KMS-11 (cell line): ENCODE results near the gene TMEM43.

Source experiments
- H2AFZ ChIP-seq: fragments of 200-600 bp; sonication (generic); 2 replicates; pipeline ENCODE4 v1.6.1; 2016; ENCODE audit warnings: antibody characterized with exemption, mixed run types, low read depth
- H3K27ac ChIP-seq: fragments of 200-600 bp; sonication (generic); 2 replicates; pipeline ENCODE4 v1.6.1; 2016; ENCODE audit warnings: mild to moderate bottlenecking, mixed run types
- H3K27me3 ChIP-seq: fragments of 200-600 bp; sonication (generic); 2 replicates; pipeline ENCODE4 v1.6.1; 2017; ENCODE audit warnings: mild to moderate bottlenecking, low read depth, mixed run types, moderate library complexity; ENCODE audit not compliant: insufficient read depth
- H3K36me3 ChIP-seq: fragments of 200-600 bp; sonication (generic); 2 replicates; pipeline ENCODE4 v1.6.1; 2017; ENCODE audit warnings: mild to moderate bottlenecking, mixed run types; ENCODE audit not compliant: insufficient read depth
- H3K4me1 ChIP-seq: fragments of 200-600 bp; sonication (generic); 2 replicates; pipeline ENCODE4 v1.6.1; 2016; ENCODE audit warnings: mild to moderate bottlenecking, low read depth, mixed run types; ENCODE audit not compliant: poor library complexity, severe bottlenecking
- H3K4me2 ChIP-seq: fragments of 200-600 bp; sonication (generic); 2 replicates; pipeline ENCODE4 v1.7.0; 2016; ENCODE audit warnings: mild to moderate bottlenecking, mixed run types
- H3K4me3 ChIP-seq: fragments of 200-600 bp; sonication (generic); IDR thresholded peaks from 2 replicates; pipeline ENCODE4 v1.6.1; 2017; ENCODE audit warnings: low read depth, low read length, mixed read lengths; ENCODE audit not compliant: insufficient read depth
- H3K79me2 ChIP-seq: fragments of 200-600 bp; sonication (generic); 2 replicates; pipeline ENCODE4 v1.6.1; 2016; ENCODE audit warnings: low read depth, mixed run types; ENCODE audit not compliant: insufficient read depth
- H3K9ac ChIP-seq: fragments of 200-600 bp; sonication (generic); 2 replicates; pipeline ENCODE4 v1.6.1; 2016; ENCODE audit warnings: mild to moderate bottlenecking, mixed run types
- H4K20me1 ChIP-seq: fragments of 200-600 bp; sonication (generic); 2 replicates; pipeline ENCODE4 v1.6.1; 2016; ENCODE audit warnings: mild to moderate bottlenecking, mixed run types; ENCODE audit not compliant: insufficient read depth
- CTCF ChIP-seq: fragments of 200-600 bp; sonication (generic); conservative IDR thresholded peaks from 2 replicates; pipeline ENCODE4 v1.6.1; 2017; ENCODE audit warnings: low read depth, mild to moderate bottlenecking, antibody characterized with exemption, low read length, moderate library complexity, mixed read lengths

TMEM43 gene

GRCh38 chr3:14132689-14133088, 7.8 kb downstream of the TMEM43 start:
- Histone ChIP-seq H3K4me1 (no peaks in the 10 kb centered on the region), H3K27me3 (no peaks in the 10 kb centered on the region), H3K9ac (no peak overlapping the region), H3K36me3 (no peaks in the 10 kb centered on the region), H3K27ac (no peak overlapping the region), H3K4me3 (no peak overlapping the region), H3K79me2 (peaks cover 9% of the 10 kb centered on the region; the same call in 1 of the 2 replicates), H3K4me2 (no peak overlapping the region), H2AFZ (no peak overlapping the region), H4K20me1 (no peaks in the 10 kb centered on the region)
- no peak for TF ChIP-seq CTCF

GRCh38 chr3:14133188-14133800, 8.4 kb downstream of the TMEM43 start:
- no peaks in the 10 kb centered on the region for H3K4me1 ChIP-seq
- TF ChIP-seq CTCF = no peak
- no peaks in the 10 kb centered on the region for H3K27me3 ChIP-seq
- no peak overlapping the region for H3K27ac ChIP-seq
- no peak overlapping the region for H3K4me2 ChIP-seq
- H3K79me2 ChIP-seq = peaks cover 6% of the 10 kb centered on the region; the same call in 1 of the 2 replicates
- H3K9ac ChIP-seq = no peak overlapping the region
- H3K36me3 ChIP-seq = no peaks in the 10 kb centered on the region
- H4K20me1 ChIP-seq = no peaks in the 10 kb centered on the region
- H2AFZ ChIP-seq = no peak overlapping the region
- no peak overlapping the region for H3K4me3 ChIP-seq

GRCh38 chr3:14133876-14134275, 9.0 kb downstream of the TMEM43 start:
- Histone ChIP-seq H3K4me1 (no peaks in the 10 kb centered on the region), H2AFZ (no peak overlapping the region), H3K36me3 (no peaks in the 10 kb centered on the region), H3K9ac (no peak overlapping the region), H3K4me2 (no peak overlapping the region), H3K27ac (no peak overlapping the region), H4K20me1 (no peaks in the 10 kb centered on the region), H3K27me3 (no peaks in the 10 kb centered on the region), H3K4me3 (no peak overlapping the region), H3K79me2 (peaks cover under 1% of the 10 kb centered on the region; the same call in 1 of the 2 replicates)
- no peak for TF ChIP-seq CTCF

- Histone ChIP-seq H2AFZ (no peak overlapping the region), H4K20me1 (no peaks in the 10 kb centered on the region), H3K4me2 (no peak overlapping the region), H3K4me3 (no peak overlapping the region), H3K79me2 (no peaks in the 10 kb centered on the region), H3K4me1 (no peaks in the 10 kb centered on the region), H3K36me3 (no peaks in the 10 kb centered on the region), H3K9ac (no peak overlapping the region), H3K27ac (no peak overlapping the region), H3K27me3 (no peaks in the 10 kb centered on the region)
- TF ChIP-seq CTCF = no peak
Measured at GRCh38 chr3:14134291-14134690, 9.4 kb downstream of the TMEM43 start.
